Body of pancreas (tissue), 4 donors: ENCODE measurements around the gene GOPC.

Experiments used
- POLR2A ChIP-seq, 3 donors: fragments of 450-650 bp; IDR thresholded peaks; one replicate each; pipeline ENCODE4 v1.6.1; 2016; ENCODE audit warnings: antibody characterized with exemption in 3 of 3, mild to moderate bottlenecking in 2 of 3
- TF ChIP-seq, protein P1 (sequence below), 7 experiments: fragments of 450-650 bp in 4 of 7; fragments of 200-600 bp in 3 of 7; sonication (generic) in 3 of 7; IDR thresholded peaks; one replicate each; pipeline ENCODE4 v1.5.1; 2016 to 2019; ENCODE audit warnings: antibody characterized with exemption in 7 of 7

DNA sequence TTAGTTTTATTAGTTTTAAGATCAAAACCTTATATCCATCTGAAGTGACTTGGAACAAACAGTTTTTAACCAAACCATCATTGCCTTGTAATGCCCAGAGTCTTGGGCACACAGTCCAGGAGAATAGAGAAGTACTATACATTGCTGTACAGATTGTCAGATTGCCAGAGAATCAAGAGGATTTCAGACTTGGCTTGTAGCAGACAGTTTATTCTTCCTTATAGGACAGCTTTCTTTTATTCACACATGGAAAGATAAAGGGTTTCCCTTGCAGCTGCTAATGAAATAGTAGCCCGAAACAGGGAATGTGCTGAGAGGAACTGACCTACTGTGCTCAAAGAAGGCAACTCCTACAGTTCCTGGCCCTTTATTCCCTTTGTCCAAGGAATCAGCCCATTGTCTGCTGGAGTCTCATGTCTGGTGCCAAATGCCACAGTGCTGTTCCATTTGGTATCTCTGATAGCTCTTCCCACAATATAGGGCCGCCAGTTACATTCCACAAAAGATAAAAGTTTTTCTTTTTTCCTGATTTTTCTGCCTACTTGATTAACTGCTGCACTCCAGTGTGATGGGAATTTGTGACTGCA lies 89.2 kb downstream of the GOPC start:
- TF ChIP-seq, protein P1, sequence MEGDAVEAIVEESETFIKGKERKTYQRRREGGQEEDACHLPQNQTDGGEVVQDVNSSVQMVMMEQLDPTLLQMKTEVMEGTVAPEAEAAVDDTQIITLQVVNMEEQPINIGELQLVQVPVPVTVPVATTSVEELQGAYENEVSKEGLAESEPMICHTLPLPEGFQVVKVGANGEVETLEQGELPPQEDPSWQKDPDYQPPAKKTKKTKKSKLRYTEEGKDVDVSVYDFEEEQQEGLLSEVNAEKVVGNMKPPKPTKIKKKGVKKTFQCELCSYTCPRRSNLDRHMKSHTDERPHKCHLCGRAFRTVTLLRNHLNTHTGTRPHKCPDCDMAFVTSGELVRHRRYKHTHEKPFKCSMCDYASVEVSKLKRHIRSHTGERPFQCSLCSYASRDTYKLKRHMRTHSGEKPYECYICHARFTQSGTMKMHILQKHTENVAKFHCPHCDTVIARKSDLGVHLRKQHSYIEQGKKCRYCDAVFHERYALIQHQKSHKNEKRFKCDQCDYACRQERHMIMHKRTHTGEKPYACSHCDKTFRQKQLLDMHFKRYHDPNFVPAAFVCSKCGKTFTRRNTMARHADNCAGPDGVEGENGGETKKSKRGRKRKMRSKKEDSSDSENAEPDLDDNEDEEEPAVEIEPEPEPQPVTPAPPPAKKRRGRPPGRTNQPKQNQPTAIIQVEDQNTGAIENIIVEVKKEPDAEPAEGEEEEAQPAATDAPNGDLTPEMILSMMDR (IDR thresholded peaks at IDR 0.05): no peak
- no peak for TF ChIP-seq POLR2A (IDR thresholded peaks at IDR 0.05)
